Endodermal cell (in vitro differentiated cells): Measurements from ENCODE around the gene RNF215. TPM values are rescaled to one million over a fixed set of nuclear protein-coding genes. Genes with fewer than 3 reads are reported as not detected.
A peak's percentile ranks its signal among the peaks of the same experiment; 100 is the strongest.

Source experiments
- DNase-seq: peaks from one replicate; pipeline ENCODE4 v3.0.0-alpha.2; 2017
- H3K27ac ChIP-seq: 2 replicates; pipeline ENCODE4 v1.5.1; 2013; ENCODE audit warnings: mild to moderate bottlenecking, low read depth, low read length, moderate library complexity
- H3K27me3 ChIP-seq: 2 replicates; pipeline ENCODE4 v1.6.1; 2013; ENCODE audit warnings: mild to moderate bottlenecking, low read length, moderate library complexity; ENCODE audit not compliant: insufficient read depth, control insufficient read depth, poor library complexity, severe bottlenecking
- H3K36me3 ChIP-seq: 2 replicates; pipeline ENCODE4 v1.7.0; 2013; ENCODE audit warnings: mild to moderate bottlenecking, low read length, moderate library complexity; ENCODE audit not compliant: control insufficient read depth, insufficient read depth
- H3K4me1 ChIP-seq: one replicate; pipeline ENCODE4 v1.7.0; 2013; ENCODE audit warnings: low read length; ENCODE audit not compliant: control insufficient read depth, insufficient read depth
- H3K4me3 ChIP-seq: 2 replicates; pipeline ENCODE4 v1.5.1; 2013; ENCODE audit warnings: mild to moderate bottlenecking, low read length, moderate library complexity
- H3K9ac ChIP-seq: 2 replicates; pipeline ENCODE4 v1.6.1; 2013; ENCODE audit warnings: mild to moderate bottlenecking, low read length, moderate library complexity; ENCODE audit not compliant: poor library complexity, severe bottlenecking; ENCODE audit errors: extremely low read depth
- H3K9me3 ChIP-seq: 2 replicates; pipeline ENCODE4 v1.6.1; 2013; ENCODE audit warnings: mild to moderate bottlenecking, low read length, moderate library complexity; ENCODE audit not compliant: control insufficient read depth
- H3K27ac Mint-ChIP-seq: 2 replicates; pipeline ENCODE4 v1.8.0; 2020; ENCODE audit warnings: mixed read lengths
- H3K27me3 Mint-ChIP-seq: 2 replicates; pipeline ENCODE4 v1.8.0; 2021; ENCODE audit warnings: mild to moderate bottlenecking, mixed read lengths; ENCODE audit not compliant: insufficient read depth
- H3K36me3 Mint-ChIP-seq: 2 replicates; pipeline ENCODE4 v1.8.0; 2020; ENCODE audit warnings: low read depth, mixed read lengths
- H3K4me1 Mint-ChIP-seq: 2 replicates; pipeline ENCODE4 v1.8.0; 2020; ENCODE audit warnings: mixed read lengths
- H3K4me3 Mint-ChIP-seq: 2 replicates; pipeline ENCODE4 v1.8.0; 2020; ENCODE audit warnings: mild to moderate bottlenecking, moderate library complexity, mixed read lengths
- H3K9me3 Mint-ChIP-seq: 2 replicates; pipeline ENCODE4 v1.8.0; 2020; ENCODE audit warnings: mild to moderate bottlenecking, mixed read lengths
- CTCF ChIP-seq: fragments of 200-600 bp; sonication (generic); conservative IDR thresholded peaks from 2 replicates; pipeline ENCODE4 v1.5.0; 2021; ENCODE audit warnings: antibody characterized with exemption, mild to moderate bottlenecking
- WGBS, 2 experiments: methylation state at CpG; one replicate each; pipeline versions ENCODE4 v1.1.5 to v1.1.7; 2013; ENCODE audit warnings: missing lambda C conversion rate in 2 of 2, mixed read lengths in 1 of 2; ENCODE audit not compliant: insufficient coverage in 1 of 2, insufficient read length in 1 of 2; 5-methylcytosine and 5-hydroxymethylcytosine counted together
- total RNA-seq, 2 donors: library from RNA; stranded (reverse); fragmentation: NEBNext Ultra II Directional in 1 of 2; extraction: Animal tissue kit (Norgen Biotek cat#: 25700) in 1 of 2; gene quantifications; 2 replicates in 1 of 2; 3 replicates in 1 of 2; pipeline ENCODE4 v1.2.1, GENCODE V29; 2021

RNF215 gene
- total RNA-seq, 2 donors from 2014 or later: 44.0 to 46.7 TPM

DNA sequence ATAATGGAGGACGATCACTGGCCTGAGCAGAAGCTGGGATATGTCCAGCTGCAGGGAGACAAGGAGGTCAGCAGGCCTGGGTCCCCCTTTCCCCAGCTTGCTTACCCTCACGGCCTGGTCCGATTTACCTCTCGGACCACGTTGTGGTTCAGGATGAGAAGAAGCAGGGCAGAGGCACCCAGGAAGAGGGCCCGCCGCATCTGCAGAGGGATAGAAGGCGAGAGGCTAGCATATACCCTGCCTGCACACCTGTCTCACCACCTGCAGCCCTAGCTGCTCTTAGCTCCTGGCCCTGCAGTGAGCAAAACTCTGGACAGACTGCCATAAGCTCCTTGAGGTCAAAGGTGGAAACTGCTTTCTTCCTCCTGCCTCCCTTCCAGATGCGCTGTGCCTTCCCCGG lies 1.3 kb downstream of the RNF215 start:
- Histone ChIP-seq H3K9me3 (peaks cover 2% of the 10 kb centered on the region), H3K36me3 (peaks cover 5% of the 10 kb centered on the region), H3K27me3 (no peaks in the 10 kb centered on the region), H3K4me1 (no peaks in the 10 kb centered on the region), H3K9ac (no peak overlapping the region), H3K4me3 (peak overlapping the region; percentile 81), H3K27ac (no peak overlapping the region)
- Mint-ChIP-seq H3K36me3 (peaks cover 16% of the 10 kb centered on the region), H3K27me3 (no peaks in the 10 kb centered on the region), H3K4me1 (peaks cover 8% of the 10 kb centered on the region), H3K9me3 (peaks cover 14% of the 10 kb centered on the region), H3K4me3 (peak overlapping the region; percentile 76), H3K27ac (no peak overlapping the region)
- no peak for TF ChIP-seq CTCF
- DNase-seq: no peak
- 89 to 94% methylated on average over 4 to 10 of the region's 10 CpGs for WGBS, 2 experiments

GRCh38 chr22:30383061-30383460 lies 4.2 kb downstream of the RNF215 start:
- Mint-ChIP-seq H3K4me1 (peaks cover 8% of the 10 kb centered on the region), H3K4me3 (no peak overlapping the region), H3K27ac (no peak overlapping the region), H3K27me3 (no peaks in the 10 kb centered on the region), H3K9me3 (peaks cover 3% of the 10 kb centered on the region), H3K36me3 (peaks cover 27% of the 10 kb centered on the region)
- H3K4me3 ChIP-seq: no peak overlapping the region
- no peak overlapping the region for H3K9ac ChIP-seq
- 87 to 90% methylated on average over 3 of the region's 3 CpGs for WGBS, 2 experiments
- no peaks in the 10 kb centered on the region for H3K9me3 ChIP-seq
- no peak for TF ChIP-seq CTCF
- no peak overlapping the region for H3K27ac ChIP-seq
- H3K27me3 ChIP-seq: no peaks in the 10 kb centered on the region
- no peaks in the 10 kb centered on the region for H3K4me1 ChIP-seq
- DNase-seq: no peak
- H3K36me3 ChIP-seq: peaks cover 5% of the 10 kb centered on the region

GRCh38 chr22:30382340-30382739 lies 4.9 kb downstream of the RNF215 start:
- Mint-ChIP-seq H3K27ac (no peak overlapping the region), H3K36me3 (peaks cover 31% of the 10 kb centered on the region), H3K4me1 (peaks cover 5% of the 10 kb centered on the region), H3K27me3 (no peaks in the 10 kb centered on the region), H3K9me3 (no peaks in the 10 kb centered on the region), H3K4me3 (no peak overlapping the region)
- no peak overlapping the region for H3K4me3 ChIP-seq
- H3K36me3 ChIP-seq: peaks cover 5% of the 10 kb centered on the region
- no peaks in the 10 kb centered on the region for H3K27me3 ChIP-seq
- no peaks in the 10 kb centered on the region for H3K4me1 ChIP-seq
- no peak for DNase-seq
- H3K9ac ChIP-seq: no peak overlapping the region
- 95 to 100% methylated on average over 2 to 5 of the region's 5 CpGs for WGBS, 2 experiments
- TF ChIP-seq CTCF: no peak
- no peaks in the 10 kb centered on the region for H3K9me3 ChIP-seq
- no peak overlapping the region for H3K27ac ChIP-seq
